C4-2B (cell line): ENCODE results near the gene AP1M1.
"Not testable (repeated sequence)": the region's sequence is repeated elsewhere in the genome, so short reads cannot be mapped to it uniquely, and the experiment has no call there.

Experiments used
- H3K27ac ChIP-seq: fragments of 450-650 bp; 2 replicates; pipeline ENCODE4 v1.5.1; 2017
- CTCF ChIP-seq: fragments of 450-650 bp; conservative IDR thresholded peaks from 2 replicates; pipeline ENCODE4 v1.5.1; 2017; ENCODE audit warnings: mild to moderate bottlenecking
- ZFX ChIP-seq: fragments of 450-650 bp; IDR thresholded peaks from 2 replicates; pipeline ENCODE4 v1.6.1; 2017

AP1M1 gene

GRCh38 chr19:16167055-16167454 lies 30.7 kb upstream of the AP1M1 start:
- H3K27ac ChIP-seq = no peak overlapping the region
- no peak for TF ChIP-seq ZFX
- no peak for TF ChIP-seq CTCF

- no peak overlapping the region for H3K27ac ChIP-seq
- no peak for TF ChIP-seq ZFX
- no peak for TF ChIP-seq CTCF
Observed at GRCh38 chr19:16168465-16169081, 29.1 kb upstream of the AP1M1 start.

GRCh38 chr19:16170134-16170533 lies 27.6 kb upstream of the AP1M1 start:
- H3K27ac ChIP-seq = no peak overlapping the region
- TF ChIP-seq ZFX = no peak
- no peak for TF ChIP-seq CTCF

GRCh38 chr19:16175954-16176353 lies 21.8 kb upstream of the AP1M1 start:
- no peak overlapping the region for H3K27ac ChIP-seq
- TF ChIP-seq ZFX (no peak), CTCF (no peak)

GRCh38 chr19:16178866-16179265 lies 18.8 kb upstream of the AP1M1 start:
- not testable (repeated sequence) for H3K27ac ChIP-seq

- TF ChIP-seq ZFX (no peak), CTCF (no peak)
- H3K27ac ChIP-seq = no peak overlapping the region
Observed at GRCh38 chr19:16180611-16181010, 17.1 kb upstream of the AP1M1 start.

GRCh38 chr19:16184665-16185122 lies 13.0 kb upstream of the AP1M1 start:
- TF ChIP-seq ZFX (no peak), CTCF (no peak)
- H3K27ac ChIP-seq = peak overlapping the region; percentile 79

- TF ChIP-seq CTCF = no peak
- peak; percentile 47; the same call in 1 of the 2 replicates for TF ChIP-seq ZFX
Observed at GRCh38 chr19:16185123-16185767, 12.5 kb upstream of the AP1M1 start, which contains the start of gene FAM32A. FAM32A (plus strand) TSS chr19:16185410; CDS start chr19:16185443, 33 bp downstream.

More at GRCh38 chr19:16185123-16185767, 12.5 kb upstream of the AP1M1 start, which contains the start of gene FAM32A:
- peak within 1 kb of the TSS; percentile 79 for H3K27ac ChIP-seq
